Middle frontal gyrus (tissue), 1 donor: ENCODE measurements around the gene POFUT1.
"Not testable (repeated sequence)": the region's sequence is repeated elsewhere in the genome, so short reads cannot be mapped to it uniquely, and the experiment has no call there.

Experiments
- DNase-seq: peaks from one replicate; pipeline ENCODE4 v3.0.0-alpha.2; 2015; ENCODE audit warnings: low spot score; ENCODE audit errors: extremely low spot score

The POFUT1 gene

DNA sequence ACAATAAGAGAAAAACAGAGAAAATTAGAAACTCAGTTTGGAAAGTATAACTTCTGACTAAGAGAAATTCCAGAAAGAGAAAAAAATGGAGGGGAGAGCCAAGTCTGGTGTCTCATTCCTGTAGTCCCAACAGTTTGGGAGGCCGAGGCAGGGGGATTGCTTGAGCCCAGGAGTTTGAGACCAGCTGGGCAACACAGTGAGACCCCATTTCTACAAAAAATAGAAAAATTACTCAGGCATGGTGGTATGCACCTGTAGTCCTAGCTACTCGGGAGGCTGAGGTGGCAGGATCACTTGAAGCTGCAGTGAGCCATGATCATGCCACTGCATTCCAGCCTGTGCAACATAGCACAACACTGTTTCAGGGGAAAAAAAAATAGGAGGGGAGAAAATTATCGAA, 66.7 kb downstream of the POFUT1 start:
- DNase-seq, result no peak

DNA sequence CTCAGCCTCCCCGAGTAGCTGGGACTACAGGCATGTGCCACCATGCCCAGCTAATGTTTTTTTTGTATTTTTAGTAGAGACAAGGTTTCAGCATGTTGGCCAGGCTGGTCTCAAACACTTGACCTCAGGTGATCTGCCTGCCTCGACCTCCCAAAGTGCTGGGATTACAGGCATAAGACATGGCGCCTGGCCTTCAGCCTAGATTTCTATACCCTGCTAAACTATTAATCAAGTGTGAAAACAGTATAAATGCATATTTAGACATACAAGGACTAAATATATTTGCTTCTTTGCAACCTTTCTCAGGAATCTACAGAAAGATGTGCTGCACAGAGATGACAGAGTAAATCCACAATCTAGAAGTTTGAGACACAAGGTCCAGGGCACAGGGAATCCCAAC, 67.5 kb downstream of the POFUT1 start:
- not testable (repeated sequence) for DNase-seq

DNA sequence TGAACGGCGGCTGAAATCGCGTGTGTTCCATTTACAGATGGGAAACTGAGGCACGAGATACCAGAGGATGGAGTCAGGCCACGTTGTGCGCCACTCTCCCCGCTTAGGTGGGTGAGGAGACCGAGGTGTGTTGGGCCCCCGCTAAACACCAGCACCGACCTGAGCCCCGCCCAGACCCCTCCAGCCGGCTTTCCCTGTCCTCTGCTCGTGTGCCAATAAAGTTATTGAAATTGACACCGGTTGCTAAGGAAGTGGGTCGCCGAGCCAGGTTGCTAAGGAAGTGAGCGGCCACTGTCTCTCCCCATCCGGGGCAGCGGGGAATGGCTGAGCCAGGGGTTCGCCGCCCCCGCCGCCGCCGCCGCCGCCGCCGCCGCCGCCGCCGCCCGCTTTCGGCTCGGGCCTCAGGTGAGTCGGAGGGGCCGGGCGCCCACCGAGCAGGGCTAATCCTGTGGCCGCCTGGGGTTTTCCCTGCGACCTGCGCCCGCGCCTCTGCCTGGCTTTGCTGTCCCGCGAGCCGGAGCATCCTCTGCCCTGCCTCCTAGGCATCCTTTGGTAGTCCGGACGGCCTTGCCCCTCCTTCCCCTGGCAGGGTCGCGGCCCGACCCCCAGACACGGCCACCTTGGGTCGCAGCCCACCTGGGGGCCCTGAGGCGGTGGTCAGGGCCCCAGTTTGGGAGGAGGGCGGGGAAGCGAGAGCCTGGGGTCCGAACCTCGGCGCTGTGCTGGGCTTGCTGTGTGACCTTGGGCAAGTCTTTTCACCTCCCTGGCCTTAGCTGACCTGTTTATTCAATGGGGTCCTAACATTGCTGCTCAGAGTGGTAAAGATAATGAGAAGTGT, 69.9 kb downstream of the POFUT1 start, which contains the start of gene KIF3B:
Gene KIF3B, plus strand, starts transcription at position 291 of the 838 bp plus-strand sequence. CDS start 32,127 bp downstream, outside the sequence.
- DNase-seq, result peak; percentile 70

DNA sequence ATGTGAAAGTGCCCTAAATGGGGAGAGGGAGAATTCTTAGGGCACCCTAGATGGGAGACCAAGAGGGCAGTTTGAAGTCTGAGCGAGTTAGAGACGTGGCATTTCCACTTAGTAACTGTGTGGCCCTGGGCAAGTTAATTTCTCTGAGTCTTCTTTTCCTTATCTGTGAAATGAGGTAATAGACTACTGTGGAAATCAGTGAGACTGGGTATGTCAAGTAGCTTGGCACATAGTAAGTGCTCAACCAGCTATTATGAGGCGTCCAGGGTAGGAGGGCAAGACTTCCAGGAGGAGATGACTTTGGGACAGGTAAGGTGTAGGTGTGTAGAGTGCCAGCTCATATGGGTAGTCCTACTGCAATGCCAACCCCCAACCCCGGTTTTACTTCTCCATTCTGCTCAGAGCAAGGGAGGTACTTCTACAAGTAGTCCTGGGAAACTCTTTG, 70.5 kb downstream of the POFUT1 start:
- DNase-seq, result no peak

DNA sequence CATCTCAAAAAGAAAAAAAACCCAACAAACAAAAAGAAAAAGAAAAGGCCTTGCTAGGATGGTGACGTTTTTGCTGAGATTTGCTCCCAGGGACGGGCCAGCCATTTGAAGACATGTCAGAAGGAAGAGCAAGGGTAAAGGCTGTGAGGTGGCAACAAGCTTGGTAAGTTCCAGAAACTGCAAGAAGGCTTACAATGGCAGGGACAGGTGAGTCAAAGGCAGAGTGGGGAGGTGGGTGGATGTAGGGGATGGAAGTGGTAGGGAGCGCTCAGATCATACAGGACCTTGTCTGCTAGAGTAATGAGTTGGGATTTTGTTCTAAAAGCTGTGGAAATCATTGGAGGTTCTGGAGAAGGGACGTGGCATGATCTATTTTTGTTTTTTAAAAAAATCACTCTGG, 74.0 kb downstream of the POFUT1 start:
- no peak for DNase-seq

DNA sequence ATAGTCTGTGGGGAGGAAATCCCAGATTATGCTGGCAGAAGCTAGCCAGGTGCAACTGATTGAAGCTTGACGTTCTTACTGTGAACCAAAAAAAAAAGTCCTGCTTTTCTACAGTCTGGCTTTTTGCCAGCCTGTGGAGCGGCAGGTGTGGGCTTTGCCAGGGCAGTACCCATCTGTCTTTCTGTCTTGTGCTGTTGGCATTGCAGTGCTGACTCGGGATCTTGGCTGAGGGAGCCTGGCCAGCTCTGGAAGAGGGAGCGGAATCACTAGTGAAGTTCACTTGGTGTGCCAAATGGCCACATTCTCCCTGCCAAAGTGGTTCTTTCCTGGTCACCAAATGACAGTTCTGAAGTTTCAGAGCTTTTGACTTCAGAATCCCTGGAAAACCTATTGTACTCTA, 74.8 kb downstream of the POFUT1 start:
- DNase-seq, result peak; percentile 13

DNA sequence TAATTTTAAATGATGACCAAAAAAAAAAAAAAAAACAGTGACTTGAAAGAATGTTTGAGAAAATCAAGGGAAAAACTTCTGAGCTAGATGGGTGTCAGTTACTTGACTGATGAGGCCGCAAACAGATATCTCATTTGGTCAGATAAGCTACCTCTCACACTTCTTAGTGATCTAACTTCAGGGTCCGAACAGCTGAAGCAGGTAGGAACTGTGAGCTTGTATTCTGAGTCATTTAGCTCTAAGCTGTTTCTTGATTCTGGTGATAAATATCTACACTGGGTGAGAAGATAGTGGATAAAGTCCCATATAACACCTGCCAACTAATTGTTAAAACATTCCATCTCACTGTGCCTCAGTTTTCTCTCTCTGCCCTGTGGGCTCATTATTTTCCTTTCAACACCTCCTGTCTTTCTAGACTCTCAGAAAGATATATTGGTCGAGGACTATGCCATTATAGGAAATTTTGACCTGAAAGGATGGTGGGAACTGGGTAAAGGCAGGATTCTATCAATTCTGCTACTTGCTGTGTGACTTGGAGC, 77.5 kb downstream of the POFUT1 start:
- DNase-seq, result no peak

DNA sequence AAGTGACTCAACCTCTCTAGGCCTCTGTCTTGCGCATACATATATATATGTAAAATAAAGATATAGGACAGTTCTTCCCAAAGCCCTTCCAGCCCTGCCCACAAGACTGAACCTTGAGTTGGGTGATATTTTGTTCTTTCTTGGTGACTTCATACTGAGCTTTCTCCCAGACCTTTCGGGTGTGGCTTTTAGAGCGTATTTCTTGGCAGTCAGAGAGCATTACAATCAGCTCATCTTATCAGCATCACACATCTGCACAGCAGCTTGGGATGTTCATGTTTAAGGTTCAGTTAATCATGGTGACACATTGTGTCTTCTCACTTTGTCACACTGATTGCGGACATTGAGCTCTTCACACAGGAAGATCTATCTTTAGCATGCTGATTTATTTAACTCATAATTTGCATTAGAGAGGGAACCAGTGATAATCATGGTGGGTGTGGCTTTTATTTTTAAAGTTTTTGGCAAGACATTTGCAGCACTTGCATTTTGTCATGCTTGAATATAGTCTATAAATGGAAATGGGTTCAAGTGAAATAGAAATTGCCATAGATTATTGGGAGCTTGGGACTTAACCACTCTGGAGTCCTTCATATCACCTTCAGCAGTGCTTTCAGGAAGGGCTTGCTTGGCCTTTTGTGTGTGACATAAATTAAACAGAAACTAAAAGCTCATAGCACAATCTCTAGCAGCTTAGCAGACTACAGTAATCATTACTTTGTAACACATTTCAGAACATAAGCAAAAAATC, 78.1 kb downstream of the POFUT1 start:
- DNase-seq, result peak; percentile 11

DNA sequence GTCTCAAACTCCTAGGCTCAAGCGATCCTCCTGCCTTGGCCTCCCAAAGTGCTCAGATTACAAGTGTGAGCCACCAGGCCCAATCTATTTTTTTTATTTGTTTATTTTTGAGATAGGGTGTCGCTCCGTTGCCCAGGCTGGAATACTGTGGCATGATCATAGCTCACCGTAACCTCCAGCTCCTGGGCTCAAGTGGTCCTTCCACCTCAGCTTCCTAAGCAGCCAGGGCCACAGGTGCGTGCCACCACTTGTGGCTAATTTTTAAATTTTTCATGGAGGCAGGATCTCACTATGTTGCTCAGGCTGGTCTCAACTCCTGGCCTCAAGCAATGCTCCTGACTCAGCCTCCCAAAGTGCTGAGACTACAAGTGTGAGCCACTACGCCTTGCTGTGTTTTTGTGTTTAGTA, 79.6 kb downstream of the POFUT1 start:
- DNase-seq, result no peak
